ENCODE data around the gene IBTK.
"Not testable (repeated sequence)": the region's sequence is repeated elsewhere in the genome, so short reads cannot be mapped to it uniquely, and the experiment has no call there.

IBTK gene, protein sequence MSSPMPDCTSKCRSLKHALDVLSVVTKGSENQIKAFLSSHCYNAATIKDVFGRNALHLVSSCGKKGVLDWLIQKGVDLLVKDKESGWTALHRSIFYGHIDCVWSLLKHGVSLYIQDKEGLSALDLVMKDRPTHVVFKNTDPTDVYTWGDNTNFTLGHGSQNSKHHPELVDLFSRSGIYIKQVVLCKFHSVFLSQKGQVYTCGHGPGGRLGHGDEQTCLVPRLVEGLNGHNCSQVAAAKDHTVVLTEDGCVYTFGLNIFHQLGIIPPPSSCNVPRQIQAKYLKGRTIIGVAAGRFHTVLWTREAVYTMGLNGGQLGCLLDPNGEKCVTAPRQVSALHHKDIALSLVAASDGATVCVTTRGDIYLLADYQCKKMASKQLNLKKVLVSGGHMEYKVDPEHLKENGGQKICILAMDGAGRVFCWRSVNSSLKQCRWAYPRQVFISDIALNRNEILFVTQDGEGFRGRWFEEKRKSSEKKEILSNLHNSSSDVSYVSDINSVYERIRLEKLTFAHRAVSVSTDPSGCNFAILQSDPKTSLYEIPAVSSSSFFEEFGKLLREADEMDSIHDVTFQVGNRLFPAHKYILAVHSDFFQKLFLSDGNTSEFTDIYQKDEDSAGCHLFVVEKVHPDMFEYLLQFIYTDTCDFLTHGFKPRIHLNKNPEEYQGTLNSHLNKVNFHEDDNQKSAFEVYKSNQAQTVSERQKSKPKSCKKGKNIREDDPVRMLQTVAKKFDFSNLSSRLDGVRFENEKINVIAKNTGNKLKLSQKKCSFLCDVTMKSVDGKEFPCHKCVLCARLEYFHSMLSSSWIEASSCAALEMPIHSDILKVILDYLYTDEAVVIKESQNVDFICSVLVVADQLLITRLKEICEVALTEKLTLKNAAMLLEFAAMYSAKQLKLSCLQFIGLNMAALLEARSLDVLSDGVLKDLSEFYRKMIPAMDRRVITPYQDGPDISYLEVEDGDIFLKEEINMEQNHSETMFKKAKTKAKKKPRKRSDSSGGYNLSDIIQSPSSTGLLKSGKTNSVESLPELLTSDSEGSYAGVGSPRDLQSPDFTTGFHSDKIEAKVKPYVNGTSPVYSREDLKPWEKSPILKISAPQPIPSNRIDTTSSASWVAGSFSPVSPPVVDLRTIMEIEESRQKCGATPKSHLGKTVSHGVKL (N-terminal part only)

DNA sequence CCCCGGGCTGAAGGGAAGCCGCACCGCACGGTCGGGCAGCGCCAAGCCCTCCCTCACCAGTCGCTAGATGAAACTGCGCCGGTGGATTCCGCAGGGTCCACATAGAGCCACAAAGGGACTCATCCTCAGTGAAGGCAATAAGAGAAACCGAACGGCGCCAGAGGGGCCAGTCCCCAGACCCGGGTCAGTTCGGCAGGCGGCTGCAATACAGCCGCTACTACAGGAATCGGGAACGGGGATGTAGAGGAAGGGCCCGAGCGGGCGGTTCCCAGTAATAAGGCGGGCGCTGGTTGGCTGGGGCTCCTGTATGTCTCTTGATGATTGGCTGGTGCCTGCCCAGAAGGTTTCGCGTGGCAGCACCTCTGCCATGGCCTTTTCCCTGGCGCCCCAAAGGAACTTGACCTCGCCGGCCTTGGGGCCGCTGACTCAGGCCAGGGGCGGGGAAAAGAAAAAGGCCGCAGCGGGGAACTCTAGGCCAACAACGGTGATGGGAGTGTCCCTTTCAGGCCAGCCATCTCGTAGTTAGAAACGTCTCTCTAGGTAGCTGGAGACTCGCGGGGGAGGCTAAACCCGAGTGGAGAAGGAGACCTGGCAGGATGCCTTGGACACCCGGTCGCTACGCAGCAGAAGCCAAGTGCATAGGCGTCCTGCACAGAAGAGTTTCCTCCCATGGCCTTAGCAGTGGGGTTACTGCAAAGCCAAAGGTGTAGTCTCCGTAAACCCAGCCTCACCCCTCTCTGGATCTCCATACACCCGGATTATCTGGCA, at the start of gene IBTK:
Gene IBTK (minus strand): TSS at position 240 of the 768 bp plus-strand sequence. CDS start 7,258 bp downstream, outside the sequence.
- DNase-seq = peak; percentile 76

DNA sequence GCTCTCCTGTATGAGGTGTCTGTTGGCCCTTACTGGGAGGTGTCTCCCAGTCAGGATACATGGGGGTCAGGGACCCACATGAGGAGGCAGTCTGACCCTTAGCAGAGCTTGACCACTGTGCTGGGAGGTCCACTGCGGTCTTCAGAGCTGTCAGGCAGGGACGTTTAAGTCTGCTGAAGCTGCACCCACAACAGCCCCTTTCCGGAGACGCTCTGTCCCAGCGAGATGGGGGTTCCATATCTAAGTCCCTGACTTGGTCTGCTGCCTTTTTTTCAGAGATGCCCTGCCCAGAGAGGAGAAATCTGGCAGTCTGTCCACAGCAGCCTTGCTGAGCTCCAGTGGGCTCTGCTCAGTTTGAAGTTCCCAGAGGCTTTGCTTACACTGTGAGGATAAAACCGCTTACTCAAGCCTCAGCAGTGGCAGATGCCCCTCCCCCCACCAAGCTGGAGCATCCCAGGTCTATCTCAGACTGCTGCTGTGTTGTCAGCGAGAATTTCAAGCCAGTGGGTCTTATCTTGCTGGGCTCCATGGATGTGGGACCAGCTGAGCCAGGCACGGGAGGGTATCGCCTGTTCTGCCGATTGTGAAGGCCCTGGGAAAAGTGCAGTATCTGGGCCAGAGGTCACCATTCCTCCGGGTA, 36.3 kb upstream of the IBTK start:
- no peak for DNase-seq

DNA sequence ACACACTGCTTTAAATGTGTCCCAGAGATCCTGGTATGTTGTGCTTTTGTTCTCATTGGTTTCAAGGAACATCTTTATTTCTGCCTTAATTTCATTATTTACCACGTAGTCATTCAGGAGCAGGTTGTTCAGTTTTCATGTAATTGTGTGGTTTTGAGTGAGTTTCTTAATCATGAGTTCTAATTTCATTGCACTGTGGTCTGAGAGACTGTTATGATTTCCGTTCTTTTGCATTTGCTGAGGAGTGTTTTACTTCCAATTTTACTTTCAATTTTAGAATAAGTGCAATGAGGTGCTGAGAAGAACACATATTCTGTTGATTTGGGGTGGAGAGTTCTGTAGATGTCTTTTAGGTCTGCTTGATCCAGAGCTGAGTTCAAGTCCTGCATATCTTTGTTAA, 34.0 kb upstream of the IBTK start:
- DNase-seq = not testable (repeated sequence)

DNA sequence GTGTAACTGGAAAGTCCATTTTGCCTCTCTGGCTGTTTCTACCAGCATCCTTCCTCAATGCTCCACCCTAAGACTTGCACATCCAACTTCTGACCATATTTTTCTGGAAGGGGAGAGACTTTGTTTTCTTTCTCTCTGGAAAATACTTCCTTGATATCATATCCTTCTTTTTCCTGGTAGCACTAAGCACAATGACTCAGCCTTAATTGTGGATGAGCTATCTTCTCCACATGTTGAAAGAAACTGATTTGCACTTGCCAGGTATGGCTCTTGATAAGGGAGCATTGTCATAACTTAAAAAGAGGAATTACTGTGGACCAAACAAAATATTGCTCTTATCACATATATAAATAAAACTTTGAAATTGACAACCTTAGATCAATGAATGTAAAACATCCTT, 30.1 kb upstream of the IBTK start:
- DNase-seq = no peak

DNA sequence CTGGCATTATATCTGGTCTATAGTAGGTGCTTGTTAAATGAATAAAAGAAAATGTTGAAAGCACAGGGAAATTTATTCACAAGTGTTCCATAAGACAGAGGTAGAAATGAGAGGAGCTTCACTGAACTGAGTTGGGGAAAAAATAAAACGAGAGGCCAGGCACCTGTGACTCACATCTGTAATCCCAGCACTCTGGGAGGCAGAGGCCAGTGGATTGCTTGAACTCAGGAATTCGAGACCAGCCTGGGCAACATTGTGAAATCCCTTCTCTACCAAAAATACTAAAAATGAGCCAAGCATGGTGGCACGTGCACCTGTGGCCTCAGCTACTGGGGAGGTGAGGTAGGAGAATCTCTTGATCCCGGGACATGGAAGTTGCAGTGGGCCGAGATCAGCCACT, 28.1 kb upstream of the IBTK start:
- no peak for DNase-seq

DNA sequence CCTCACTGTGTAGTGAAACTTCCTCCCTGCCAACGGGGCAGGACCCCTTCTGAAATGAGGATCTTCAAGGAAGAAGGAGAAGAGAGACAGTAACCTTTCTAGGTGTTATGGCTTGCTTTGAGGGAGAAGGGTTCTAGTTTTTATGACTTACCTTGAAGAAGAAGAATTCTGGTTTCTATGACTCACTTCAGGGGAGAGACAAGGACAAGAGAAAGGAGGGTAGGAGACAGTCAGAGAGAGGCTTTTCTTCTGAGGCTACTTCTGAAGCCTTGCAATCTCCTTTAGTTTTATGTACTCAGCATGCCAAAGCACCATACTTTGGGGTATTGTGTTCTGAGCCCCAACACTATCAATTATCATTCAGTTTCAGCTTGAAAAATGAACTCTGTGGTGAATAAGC, 25.8 kb upstream of the IBTK start:
- DNase-seq = no peak

DNA sequence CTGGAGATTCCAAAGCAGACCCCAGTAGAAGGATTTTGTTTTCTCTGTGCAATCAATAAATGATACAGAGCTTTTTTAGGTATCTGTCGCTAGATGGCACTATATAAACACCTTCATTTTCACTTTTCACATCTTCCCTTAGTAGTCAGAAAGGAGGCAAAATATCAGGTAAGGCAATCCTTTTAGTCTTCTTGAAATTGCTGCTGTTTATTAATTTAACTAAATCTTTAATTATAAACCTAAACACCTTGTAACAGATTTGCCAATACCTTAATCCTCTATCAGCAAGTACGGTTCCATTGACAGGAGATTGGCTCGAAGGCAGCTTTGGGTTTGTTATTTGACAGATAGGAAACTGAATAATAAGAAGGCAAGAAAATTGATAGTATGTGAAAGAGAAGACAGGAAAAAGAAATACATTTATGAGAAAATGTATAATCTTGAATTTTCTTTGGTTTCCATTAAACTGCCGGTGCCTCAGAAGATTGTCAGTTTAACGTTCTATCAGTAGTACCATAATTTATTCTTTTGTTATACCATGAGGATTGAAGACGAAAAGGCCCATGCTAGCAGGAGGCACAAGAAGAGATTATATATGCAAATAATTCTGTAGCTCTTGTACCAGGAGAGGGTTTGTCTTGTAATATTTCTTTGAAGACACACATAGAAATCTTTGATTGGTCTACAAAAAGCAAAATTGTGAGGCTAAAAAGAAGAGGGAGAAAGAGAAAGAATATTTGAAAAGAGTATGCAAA, 23.5 kb upstream of the IBTK start:
- DNase-seq = no peak

DNA sequence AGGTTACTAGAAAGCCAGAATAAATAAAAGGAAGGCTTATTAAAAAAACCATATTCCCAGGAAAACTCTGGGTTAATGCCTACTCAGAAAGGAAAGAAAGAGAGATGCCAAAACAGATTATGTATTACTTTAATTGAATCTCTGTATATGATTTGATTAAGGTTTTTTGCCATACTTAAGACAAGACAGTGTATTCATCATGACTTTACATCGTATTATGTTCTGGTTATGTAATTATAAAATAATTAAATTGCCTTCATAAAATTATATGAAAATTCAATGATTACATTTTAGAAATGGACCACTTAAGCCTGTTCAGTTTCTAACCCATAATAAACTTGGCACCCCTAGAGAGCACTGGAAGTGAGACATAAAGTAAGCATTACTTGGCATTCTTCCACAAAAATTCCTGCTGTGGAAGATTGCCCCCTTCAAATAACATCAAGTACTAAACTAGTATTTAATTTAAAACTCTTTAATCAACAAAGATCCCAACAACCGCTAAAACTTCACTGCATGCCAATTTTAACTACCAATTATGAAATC, 20.8 kb upstream of the IBTK start:
- no peak for DNase-seq

DNA sequence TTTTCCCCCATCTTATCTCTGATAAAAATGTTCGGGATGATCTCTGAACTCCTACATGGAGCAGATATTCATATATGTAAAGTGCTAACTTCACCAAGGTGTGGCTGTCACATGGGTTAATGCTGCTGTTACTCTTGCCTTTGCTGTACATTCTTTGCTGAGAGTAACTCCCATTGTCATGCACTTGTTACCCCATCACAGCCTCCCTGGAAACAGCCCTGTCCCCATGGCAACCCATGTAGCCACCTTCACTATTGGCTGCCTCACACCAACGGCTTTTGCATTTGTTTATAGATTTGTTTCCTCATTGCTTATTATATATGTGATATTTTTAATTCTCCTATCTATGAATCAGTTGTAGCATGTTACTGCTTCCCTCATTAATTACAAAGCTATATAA, 17.3 kb upstream of the IBTK start:
- no peak for DNase-seq

DNA sequence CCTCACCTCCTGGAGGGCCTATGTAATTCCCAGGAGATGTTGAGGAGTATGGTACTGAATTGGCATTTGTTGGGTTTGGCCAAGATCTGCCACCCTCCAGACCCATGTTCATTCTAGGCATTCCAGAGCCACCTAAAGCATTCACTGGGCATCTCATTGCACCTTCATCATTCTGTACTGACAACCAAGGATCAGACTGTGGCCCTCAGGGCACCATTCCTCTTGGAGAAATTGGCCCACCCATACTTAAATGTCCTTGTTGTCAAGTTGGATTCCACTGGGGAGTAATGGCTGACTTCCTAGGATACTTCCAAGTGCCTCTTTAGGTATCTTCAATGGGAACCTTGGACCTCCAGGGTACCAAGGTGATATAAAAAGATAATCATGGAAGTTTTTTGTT, 16.8 kb upstream of the IBTK start:
- DNase-seq = no peak

DNA sequence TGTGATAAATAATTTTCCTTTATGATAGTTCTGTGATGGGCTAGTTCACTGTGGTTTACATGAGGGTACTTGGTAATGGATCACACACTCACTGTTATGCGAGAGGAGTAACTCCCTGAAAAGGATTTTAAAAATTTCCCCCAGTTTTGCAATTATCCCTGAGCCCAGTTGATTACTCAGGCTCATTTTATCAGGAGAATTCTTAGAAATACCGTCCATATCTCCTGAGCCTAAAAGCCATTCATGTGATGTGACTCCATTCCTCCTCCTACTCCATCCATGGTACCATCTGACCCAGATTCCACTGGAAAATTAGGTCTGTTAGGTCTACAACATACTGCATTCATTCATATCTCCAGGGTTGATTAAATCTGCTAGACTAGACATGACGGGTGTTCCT, 16.4 kb upstream of the IBTK start:
- DNase-seq = no peak

DNA sequence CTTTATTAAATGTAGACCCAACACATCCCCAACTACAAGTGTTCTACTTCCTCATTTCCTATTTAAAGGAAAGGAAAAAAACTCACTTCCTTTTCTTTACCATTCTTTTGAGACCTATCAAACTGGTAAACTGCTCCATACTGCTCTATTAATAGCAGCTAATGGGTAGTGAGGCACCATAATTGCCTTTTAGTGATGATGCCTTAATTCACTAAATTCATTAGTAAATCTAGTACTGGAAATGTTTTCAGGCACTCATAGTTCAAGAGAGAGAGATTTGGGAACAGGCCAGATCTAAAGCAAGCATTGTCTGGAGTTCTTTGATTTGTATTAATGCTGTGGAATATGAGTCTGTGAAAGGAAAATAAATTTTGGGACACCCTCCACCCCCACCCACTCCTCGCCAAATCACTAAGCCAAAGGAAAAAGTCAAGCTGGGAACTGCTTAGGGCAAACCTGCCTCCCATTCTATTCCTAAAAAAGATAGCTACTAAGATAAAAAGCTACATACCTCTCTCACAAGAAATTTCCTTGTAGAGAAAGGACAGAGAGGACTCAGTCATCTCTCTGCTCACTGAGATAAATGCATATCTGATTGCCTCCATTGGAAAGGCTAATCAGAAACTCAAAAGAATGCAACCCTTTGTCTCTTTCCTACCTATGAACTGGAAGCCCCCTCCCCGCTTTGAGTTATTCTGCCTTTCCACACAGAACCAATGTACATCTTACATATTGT, 13.6 kb upstream of the IBTK start:
- DNase-seq = no peak

DNA sequence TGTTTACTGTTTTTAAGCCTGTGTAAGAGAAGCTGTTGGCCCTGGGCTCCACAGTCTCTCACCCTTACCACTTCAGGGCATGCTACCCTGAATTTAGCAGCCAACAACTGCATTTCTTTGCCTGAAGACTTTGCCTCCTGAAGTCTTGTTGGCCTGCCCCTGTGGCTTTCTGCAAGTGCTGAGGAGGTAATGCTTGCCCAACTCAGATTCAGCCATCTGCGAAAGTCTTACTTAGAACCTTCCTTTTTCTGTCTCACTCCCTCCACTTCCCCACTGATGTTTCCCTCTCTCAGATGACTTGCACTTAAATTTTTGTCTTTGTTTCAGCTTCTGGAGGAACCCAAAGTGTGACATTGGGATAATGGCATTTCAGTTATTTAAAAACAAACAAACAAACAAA, 11.8 kb upstream of the IBTK start:
- no peak for DNase-seq

DNA sequence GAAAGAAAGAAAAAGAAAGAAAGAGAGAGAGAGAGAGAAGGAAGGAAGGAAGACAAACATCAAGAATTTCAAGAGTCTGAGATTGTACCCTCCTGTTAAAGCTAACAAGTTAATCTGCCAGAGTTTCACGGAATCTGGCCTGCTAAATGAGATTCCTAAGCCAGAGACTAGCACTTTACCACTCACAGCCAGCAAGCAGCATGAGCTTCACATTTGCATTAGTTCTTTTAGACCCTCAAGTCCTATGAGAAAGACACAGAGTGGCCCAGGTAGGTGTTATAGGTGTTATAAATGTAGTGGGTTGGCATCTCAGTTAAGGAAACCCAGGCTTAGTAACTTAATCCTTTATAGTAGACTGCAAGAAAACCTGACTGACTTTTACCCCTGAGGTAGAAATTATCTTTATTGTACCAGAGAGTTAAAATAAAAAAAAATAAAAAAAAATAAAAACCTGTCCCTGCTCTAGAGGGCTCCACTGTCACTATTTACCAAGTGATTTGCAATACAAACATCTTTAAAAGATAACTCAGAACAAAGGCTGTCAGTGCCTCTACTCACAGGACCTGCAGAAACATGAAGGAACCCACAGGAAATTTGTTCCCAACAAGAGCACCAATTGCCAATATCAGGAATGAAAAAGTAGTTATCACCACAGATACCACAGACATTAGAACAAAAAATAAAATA, 9.7 kb upstream of the IBTK start:
- DNase-seq = no peak

DNA sequence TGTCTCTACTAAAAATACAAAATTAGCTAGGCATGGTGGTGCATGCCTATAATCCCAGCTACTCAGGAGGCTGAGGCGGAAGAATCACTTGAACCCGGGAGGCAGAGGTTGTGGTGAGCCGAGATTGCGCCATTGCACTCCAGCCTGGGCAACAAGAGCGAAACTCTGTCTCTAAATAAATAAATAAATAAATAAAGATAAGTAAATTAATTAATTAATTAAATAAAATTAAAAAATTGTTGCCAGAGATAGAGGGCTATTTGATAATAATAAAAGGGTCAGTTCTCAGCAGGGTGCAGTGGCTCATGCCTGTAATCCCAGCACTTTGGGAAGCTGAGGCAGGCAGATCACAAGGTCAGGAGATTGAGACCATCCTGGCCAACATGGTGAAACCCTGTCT, 7.2 kb upstream of the IBTK start:
- not testable (repeated sequence) for DNase-seq

DNA sequence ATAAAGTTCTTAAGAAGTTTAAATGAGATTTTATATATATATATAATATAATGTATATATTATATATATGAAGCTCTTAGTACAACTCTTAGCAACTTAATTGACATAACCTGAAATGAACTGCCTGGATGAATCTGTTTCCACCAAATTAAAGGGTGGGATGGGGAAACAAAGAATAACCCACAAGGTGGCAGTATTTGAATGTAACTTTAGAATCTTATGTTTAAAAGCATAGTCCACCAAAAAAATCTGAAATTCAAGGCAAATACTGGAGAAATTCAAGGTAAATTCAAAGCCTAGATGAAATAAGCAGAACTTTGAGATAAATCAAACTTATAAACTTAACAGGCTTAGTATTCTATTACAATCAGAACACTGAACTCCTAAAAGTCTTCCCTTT, 4.4 kb upstream of the IBTK start:
- no peak for DNase-seq

DNA sequence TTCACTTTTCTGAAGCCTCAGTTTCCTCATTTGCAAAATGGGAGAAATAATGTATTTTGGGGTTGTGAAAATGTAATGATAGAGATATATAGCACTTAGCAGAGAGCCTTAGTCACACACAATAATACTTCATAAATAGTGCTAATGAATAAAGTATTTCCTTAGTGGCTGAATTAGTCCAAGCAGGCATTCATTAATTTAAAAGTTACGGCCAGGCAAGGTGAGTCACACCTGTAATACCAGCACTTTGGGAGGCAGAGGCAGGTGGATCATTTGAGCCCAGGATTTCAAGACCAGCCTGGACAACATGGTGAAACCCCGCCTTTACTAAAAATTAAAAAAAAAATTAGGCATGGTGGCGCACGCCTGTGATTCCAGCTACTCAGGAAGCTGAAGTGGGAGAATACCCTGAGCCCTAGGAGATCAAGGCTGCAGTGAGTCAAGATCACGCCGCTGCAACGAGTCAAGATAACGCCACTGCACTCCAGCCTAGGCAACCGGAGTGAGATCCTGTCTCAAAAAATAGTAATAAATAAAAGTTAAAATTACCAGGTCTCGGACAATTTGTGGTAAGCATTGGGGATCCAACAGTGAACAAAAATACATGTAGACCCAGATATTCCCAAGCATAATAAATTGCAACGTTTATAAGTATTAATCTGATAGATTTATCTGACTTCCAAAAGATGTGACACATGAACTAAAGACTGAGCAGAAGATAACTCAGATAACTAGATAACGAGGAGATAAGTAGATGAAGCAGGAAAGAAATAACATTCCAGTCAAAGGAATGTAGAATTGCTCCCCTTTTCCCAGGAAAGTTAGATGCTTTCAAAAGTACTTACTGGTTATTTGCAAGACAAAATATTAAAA, 2.1 kb upstream of the IBTK start:
- no peak for DNase-seq

DNA sequence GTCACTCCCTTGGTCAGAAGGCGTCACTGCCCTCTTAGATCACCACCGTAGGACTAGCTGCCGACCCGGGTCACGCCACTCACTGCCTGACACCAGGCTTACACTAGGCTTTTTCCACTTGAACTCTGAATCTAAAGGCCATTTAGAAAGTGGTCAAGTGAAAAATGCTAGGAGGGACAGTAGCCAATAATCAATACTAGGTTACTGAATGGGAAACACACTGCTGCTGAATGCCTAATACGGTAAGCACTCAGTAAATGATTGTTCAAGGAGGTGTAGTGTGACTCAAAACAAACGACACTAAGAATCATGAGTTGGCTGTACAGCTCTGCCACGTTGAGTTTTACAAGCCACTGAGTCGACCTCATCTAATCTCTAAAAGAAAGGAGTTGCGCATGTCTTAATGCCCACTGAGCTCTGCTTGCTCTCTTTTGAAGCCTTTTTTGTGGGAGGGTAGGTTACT, 760 bp upstream of the IBTK start:
- DNase-seq = no peak
